ENCODE measurements around the gene OR10P1.

The OR10P1 gene

DNA sequence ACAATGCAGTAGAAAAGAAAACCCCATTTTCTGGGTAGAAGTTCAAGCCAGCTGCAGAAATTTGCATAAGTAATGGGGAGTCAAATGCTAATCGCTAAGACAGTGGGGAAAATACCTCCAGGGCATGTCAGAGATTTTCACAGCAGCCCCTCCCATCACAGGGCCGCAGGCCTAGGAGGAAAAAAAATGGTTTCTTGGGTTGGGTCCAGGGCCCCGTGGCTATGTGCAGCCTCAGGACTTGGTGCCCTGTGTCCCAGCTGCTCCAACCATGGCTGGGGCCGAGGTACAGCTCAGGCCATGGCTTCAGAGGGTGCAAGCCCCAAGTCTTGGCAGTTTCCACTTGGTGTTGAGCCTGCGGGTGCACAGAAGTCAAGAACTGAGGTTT, 14.6 kb downstream of the OR10P1 start:
- no peak for DNase-seq (ENCODE audit: extremely low read depth, low read depth)
- TF ChIP-seq, protein P1, sequence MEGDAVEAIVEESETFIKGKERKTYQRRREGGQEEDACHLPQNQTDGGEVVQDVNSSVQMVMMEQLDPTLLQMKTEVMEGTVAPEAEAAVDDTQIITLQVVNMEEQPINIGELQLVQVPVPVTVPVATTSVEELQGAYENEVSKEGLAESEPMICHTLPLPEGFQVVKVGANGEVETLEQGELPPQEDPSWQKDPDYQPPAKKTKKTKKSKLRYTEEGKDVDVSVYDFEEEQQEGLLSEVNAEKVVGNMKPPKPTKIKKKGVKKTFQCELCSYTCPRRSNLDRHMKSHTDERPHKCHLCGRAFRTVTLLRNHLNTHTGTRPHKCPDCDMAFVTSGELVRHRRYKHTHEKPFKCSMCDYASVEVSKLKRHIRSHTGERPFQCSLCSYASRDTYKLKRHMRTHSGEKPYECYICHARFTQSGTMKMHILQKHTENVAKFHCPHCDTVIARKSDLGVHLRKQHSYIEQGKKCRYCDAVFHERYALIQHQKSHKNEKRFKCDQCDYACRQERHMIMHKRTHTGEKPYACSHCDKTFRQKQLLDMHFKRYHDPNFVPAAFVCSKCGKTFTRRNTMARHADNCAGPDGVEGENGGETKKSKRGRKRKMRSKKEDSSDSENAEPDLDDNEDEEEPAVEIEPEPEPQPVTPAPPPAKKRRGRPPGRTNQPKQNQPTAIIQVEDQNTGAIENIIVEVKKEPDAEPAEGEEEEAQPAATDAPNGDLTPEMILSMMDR (IDR thresholded peaks at IDR 0.05; ENCODE audit: low read depth, low read length, missing control alignments), result no peak
- no peak overlapping the region for H3K4me3 ChIP-seq (replicated peaks; ENCODE audit: low read depth, low read length)

DNA sequence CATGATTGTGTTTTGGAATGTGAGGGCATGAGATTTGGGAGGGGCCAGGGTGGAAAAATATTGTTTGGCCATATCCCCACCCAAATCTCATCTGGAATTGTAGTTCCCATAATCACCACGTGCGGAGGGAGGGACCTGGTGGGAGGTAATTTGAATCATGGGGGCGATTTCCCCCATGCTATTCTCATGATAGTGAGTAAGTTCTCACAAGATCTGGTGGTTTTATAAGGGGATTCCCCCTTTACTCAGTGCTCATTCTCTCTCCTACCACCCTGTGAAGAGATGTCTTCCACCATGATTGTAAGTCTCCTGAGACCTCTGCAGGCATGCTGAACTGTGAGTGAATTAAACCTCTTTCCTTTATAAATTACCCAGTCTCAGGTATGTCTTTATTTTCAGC, 15.7 kb downstream of the OR10P1 start:
- no peak for DNase-seq (ENCODE audit: extremely low read depth, low read depth)
- H3K4me3 ChIP-seq (replicated peaks; ENCODE audit: low read depth, low read length), result no peak overlapping the region
- TF ChIP-seq, protein P1 (IDR thresholded peaks at IDR 0.05; ENCODE audit: low read depth, low read length, missing control alignments), result no peak

DNA sequence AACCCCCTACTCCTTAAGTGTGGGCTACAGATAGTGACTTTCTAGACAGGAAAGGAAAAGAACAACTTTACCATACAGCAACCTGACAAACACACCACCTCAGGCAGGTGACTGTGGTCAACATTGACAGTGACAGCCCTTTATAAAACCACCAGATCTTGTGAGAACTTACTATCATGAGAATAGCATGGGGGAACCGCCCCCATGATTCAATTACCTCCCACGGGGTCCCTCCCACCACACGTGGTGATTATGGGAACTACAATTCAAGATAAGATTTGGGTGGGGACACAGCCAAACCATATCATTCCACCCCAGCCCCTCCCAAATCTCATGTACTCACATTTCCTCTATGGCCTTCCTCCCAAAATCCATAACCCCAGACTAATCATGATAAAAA, 16.3 kb downstream of the OR10P1 start:
- no peak for DNase-seq (ENCODE audit: extremely low read depth, low read depth)
- TF ChIP-seq, protein P1 (IDR thresholded peaks at IDR 0.05; ENCODE audit: low read depth, low read length, missing control alignments), result no peak
- H3K4me3 ChIP-seq (replicated peaks; ENCODE audit: low read depth, low read length), result no peak overlapping the region

DNA sequence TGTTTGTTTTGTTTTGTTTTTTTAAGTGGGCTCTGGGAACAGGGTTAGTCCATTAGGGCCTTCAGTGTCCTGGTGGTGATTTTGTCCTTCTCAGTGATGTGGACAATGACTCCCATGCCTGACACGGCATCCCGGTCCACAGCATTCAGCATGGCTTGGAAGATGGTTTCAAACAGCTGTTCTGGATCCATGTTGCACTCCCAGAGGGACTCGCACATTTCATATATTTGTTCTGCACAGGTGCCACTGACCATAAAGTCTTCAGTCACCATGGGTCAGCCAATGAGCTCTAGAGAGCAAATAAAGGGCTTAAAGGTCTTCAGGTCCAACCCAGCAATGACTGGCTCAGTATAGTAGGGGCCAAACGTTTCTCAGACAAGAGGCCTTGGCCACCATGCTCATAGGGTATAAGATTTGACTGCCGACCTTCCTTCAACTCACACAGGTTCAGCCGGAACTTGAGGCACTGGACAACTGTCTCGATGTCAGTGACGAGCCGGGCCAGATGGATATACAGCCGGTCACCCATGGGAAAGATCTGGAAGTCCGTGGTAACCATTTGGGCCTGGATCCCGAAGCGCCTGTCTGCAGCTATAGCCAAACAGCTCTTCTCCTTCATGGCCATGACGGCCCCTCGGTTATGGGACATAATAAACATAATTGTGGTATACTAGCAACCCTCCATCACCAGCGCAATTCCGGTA, 18.0 kb downstream of the OR10P1 start:
- TF ChIP-seq, protein P1 (IDR thresholded peaks at IDR 0.05; ENCODE audit: low read depth, low read length, missing control alignments), result no peak
- no peak for DNase-seq (ENCODE audit: extremely low read depth, low read depth)
- no peak overlapping the region for H3K4me3 ChIP-seq (replicated peaks; ENCODE audit: low read depth, low read length)

DNA sequence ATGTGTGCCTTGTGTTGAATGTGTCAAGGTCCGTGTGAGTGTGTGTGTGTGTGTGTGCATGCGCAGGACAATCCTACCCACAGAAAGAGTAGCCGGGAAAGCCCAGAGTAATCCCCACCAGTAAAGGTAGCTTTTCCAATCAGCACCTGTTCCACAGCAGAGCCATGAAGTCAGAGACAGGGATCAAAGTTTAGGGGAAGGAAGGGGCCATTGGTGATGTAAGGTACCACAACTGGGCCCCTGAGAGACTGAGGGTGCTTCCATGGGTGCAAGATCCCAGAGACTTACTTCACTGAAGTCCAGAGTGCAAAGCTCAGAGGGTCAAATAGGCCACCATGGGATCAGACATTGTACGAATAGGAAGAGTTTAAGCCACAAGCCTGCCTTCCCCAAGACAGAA, 20.5 kb downstream of the OR10P1 start:
- no peak for DNase-seq (ENCODE audit: extremely low read depth, low read depth)
- H3K4me3 ChIP-seq (replicated peaks; ENCODE audit: low read depth, low read length), result no peak overlapping the region
- TF ChIP-seq, protein P1 (IDR thresholded peaks at IDR 0.05; ENCODE audit: low read depth, low read length, missing control alignments), result no peak

DNA sequence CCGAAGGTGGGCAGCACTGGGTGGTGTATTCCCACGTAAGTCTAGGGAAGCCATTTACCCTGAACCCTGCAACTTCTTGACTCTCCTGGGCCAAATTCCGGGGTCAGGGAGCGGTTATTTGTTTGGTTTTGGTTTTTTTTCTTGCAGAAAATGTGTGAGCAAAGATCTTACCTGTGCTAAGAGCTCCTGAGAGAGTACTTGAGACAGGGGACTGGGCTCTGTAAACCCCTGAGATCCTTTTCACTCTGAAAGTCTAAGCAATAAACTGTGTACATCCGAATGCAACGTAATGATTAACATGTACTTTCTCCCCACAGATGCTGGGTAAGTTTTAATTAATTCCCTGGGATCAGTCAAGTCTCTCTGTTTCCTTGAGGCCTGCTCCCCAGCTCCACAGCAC, 21.5 kb downstream of the OR10P1 start:
- TF ChIP-seq, protein P1 (IDR thresholded peaks at IDR 0.05; ENCODE audit: low read depth, low read length, missing control alignments), result no peak
- no peak overlapping the region for H3K4me3 ChIP-seq (replicated peaks; ENCODE audit: low read depth, low read length)
- DNase-seq (ENCODE audit: extremely low read depth, low read depth), result no peak
